Endothelial cell of hepatic sinusoid (primary cell): Measurements from ENCODE around the gene OR9Q1.

ENCODE experiments used
- in situ Hi-C: cut with HindIII; loops from 2 replicates; pipeline ENCODE4 v1.10.0; 2017; ENCODE audit warnings: low sequenced_read_pairs

The OR9Q1 gene

GRCh38 chr11:58222721-58223120 lies 199.0 kb downstream of the OR9Q1 start:
- in situ Hi-C loops: no loop called here

- in situ Hi-C loops: no loop called here
These were observed 204.4 kb downstream of the OR9Q1 start for GRCh38 chr11:58227956-58228615.
